H7 (cell line): ENCODE measurements around the gene CCDC127. TPM values are rescaled to one million over a fixed set of nuclear protein-coding genes. Genes with fewer than 3 reads are reported as not detected.

Experiments used
- DNase-seq: peaks from one replicate; pipeline ENCODE4 v3.0.0; 2012
- H3K27me3 ChIP-seq: 2 replicates; pipeline ENCODE4 v1.6.0; 2011; ENCODE audit warnings: mild to moderate bottlenecking, low read length; ENCODE audit not compliant: control insufficient read depth, insufficient read depth
- H3K36me3 ChIP-seq: replicated peaks from 2 replicates; pipeline ENCODE4 v1.5.1; 2011; ENCODE audit warnings: low read length; ENCODE audit not compliant: control insufficient read depth, insufficient read depth
- H3K4me3 ChIP-seq: 2 replicates; pipeline ENCODE4 v1.5.1; 2011; ENCODE audit warnings: low read depth, mild to moderate bottlenecking, control low read depth, low read length, moderate library complexity; ENCODE audit not compliant: insufficient read depth
- total RNA-seq: library from RNA; depleted of rRNA; stranded (reverse); fragments of >200 nt; shearing (Covaris generic); gene quantifications from 2 replicates; pipeline ENCODE4 v1.2.3, GENCODE V29; 2014

Gene CCDC127
- total RNA-seq, 1 experiment from 2014 or later = 3.3 TPM

GRCh38 chr5:191949-192690 lies 25.8 kb downstream of the CCDC127 start:
- H3K36me3 ChIP-seq = no peaks in the 10 kb centered on the region
- no peak overlapping the region for H3K4me3 ChIP-seq
- H3K27me3 ChIP-seq = no peaks in the 10 kb centered on the region
- DNase-seq = no peak

DNA sequence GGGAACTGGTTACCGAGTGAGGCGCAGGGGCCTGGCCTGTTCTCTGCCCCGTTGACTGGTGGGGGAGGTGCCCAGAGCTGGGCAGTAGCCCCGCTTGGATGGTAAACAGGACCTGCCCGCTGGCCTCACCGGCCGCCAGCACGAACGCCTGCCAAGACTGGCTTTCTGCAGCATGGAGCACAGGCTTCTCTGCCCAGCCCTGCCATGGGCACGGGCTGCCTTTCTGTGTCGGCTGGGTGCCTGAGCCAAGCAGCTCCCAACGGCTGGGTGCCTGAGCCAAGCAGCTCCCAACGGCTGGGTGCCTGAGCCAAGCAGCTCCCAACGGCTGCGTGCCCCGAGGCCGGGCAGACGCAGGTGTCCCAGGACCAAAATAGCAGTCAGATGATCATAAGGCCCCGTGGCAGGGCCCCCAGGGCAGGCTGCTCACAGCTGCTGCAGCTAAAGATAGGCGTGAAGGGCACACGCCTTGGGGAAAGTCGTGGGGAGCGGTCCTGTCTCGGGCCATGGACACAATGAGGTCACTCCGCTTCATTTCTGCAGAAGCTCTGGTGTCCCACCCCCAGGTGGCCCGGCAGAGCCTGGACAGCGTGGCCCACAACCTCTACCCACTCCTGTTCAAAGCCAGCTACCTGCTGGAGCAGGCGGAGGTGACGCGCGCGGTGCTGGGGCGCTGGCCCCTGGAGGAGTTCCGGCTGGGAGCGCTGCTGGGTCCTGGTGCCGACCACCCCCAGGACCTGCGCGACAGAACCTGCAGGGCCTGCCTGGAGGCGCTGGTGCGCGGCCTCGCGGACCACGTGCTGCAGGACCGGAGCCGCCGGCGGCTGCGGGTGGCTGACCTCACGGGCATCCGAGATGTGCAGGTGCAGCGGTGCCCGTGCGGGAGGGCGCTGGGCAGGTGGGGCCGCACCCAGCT lies 26.7 kb downstream of the CCDC127 start, which contains the start of gene LRRC14B:
Gene LRRC14B, plus strand, starts transcription at position 460 of the 913 bp plus-strand sequence. Its CDS starts 44 bp downstream, at position 504.
- no peaks in the 10 kb centered on the region for H3K36me3 ChIP-seq
- no peak within 1 kb of the TSS for H3K4me3 ChIP-seq
- H3K27me3 ChIP-seq = no peaks in the 10 kb centered on the region
- DNase-seq = peak; percentile 69

DNA sequence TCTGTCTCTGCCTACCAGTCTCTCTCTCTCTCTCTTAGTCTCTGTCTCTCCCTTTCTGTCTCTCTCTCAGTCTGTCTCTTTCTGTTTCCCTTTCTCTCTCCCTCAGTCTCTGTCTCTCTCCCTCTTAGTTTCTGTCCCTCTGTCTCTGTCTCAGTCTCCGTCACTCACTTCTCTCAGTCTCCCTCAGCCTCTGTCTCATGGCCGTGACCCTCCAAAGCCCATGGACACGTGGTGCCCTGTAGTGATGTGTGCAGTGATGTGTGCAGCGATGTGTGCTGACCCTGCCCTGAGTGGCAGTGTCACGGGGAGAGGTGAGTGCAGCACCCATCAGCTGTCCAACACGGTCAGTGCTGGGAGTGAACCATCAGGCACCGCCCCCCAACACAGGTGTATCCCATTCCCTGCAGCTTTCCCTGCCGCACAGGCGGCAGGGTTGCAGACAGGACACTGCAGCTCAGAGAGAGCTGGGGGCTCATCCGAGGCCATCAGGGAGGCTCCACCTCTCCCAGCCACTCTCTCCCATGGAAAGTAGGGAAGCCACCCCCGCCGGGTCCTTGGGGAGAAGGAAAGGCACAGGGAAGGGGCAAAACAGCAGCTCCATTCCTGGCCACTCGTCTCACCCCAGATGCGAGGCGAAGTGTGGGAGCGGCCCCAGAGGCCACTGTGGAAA lies 27.5 kb downstream of the CCDC127 start:
- no peak overlapping the region for H3K4me3 ChIP-seq
- H3K27me3 ChIP-seq = no peaks in the 10 kb centered on the region
- no peaks in the 10 kb centered on the region for H3K36me3 ChIP-seq
- DNase-seq = peak; percentile 62

DNA sequence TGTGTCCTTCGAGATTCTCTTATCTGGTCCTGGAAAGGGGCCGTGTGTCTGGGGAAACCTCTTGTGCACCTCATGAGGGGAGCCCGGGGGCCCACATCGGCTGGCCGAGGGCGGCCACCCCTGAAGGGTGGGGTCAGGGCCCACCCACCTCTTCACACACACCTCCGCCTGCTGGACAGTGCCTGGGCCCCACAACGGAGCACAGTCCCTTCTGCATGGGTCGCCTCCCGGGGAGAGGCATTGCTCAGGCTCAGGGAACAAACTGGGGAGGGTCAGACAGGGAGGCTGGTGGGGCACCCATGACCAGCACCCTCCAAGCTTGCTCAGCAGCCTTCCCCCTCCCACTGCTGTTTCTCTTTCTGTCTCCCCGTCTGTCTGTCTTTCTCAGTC lies 28.0 kb downstream of the CCDC127 start:
- no peaks in the 10 kb centered on the region for H3K27me3 ChIP-seq
- DNase-seq = peak; percentile 63
- H3K36me3 ChIP-seq = no peaks in the 10 kb centered on the region
- H3K4me3 ChIP-seq = no peak overlapping the region

DNA sequence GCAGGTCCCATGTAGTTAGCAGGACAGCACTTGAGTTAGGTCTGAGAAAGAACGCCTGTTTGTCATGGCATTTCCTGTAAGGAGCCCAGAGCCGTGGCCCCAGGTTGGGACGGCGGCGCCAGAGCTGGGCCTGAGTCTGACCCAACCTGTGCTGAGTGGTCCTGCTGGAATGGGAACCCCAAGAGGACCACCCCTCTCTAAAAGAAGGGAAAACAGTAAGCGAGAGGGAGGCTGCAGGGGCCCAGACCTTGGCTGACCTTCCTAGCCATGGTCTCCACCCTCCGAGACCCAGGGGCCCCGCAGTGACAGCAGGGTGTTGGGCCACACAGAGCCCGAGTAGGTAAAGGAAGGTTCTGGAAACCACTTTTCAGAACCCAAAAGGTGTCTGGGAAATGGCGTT lies 28.5 kb downstream of the CCDC127 start:
- Histone ChIP-seq H3K27me3 (no peaks in the 10 kb centered on the region), H3K36me3 (no peaks in the 10 kb centered on the region), H3K4me3 (no peak overlapping the region)
- DNase-seq = no peak

DNA sequence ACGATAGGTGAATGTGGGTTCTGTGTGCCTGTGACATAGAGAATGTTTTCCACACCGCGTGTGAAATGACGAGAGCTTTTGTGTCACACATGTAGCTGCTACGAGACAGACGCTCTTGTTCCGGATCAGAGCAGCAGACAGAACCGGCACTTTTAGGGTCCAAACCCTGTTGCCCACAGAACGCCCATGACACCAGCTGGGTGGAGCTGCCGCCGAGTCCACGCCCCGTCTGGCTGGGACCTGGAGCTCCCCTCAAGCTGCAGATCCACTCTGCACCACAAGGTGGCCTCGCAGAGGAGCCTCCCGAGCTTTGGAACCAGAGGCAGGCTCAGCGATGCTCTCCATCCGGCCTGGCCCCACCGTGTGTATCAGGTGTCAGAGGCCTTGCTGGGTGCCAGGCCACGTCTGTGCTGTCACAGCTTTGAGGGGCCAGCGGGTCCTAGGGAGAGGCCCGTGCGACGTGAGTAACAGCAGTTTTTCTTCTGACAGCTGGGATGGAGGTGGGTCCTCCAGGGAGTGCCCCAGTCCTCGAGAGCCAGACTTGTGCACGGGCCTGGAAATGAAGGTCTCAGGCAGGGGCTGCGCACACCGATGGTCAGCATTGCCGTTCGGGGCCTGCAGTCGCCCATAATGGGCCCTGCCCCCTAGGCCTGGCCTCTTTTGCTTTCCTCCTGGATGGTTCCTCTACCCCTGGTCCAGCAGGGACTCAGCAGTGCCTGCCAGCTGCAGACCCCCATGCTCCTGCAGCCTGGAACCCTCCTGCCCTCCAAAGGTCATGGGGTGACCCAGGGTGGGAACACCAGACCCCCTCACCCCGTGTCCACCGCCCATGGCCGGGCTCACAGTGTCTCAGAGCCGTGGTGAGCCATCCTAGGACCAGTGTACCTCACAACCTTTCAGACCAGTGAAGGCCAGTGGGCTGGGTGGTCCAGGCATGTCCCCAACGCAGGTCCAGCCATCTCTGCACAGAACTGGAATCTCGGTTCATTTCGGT lies 29.2 kb downstream of the CCDC127 start:
- no peak overlapping the region for H3K4me3 ChIP-seq
- DNase-seq = peak; percentile 98

DNA sequence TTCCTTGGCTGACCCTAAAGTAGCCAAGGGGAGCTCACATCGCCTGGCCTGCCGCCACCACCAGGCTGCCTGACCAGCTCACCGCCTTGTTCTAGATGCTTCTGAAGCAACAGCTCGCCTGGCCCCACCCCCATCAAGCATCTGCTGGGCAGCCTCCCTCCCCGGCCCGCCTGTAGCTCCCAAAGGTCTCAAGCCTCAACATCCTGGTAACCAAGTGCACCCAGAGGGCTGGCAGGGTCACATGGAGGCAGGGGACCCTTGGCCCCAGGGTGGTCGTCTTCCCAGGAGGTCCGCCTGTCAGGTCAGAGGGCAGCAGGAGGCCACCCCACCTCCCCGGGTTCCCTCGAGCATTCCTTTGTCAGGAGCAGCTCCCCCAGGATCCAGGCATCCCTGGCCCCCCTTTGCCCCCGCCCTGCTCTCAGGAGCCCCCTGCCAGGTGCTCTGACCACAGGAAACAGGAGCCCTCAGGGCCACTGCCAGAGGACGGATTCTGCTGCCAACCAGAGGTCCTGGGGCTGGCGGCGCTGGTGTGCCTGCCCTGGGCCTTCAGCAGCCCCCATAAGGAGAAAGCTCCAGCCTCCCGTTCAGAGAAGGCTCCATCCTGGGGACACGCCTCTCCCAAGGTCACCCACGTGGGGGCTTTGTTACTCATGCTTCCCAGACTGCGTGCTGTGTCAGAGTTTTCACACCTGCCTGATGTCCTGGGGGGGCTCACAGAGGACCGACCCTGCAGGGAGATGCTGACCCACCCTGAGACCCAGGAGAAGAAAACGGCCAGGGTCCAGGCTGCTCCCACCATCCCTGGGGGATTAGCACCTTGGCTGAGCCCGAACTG lies 30.1 kb downstream of the CCDC127 start:
- peak; percentile 68 for DNase-seq
- no peak overlapping the region for H3K4me3 ChIP-seq
- no peaks in the 10 kb centered on the region for H3K27me3 ChIP-seq
- H3K36me3 ChIP-seq = no peaks in the 10 kb centered on the region

More for the DNA sequence above, 29.2 kb downstream of the CCDC127 start:
- H3K36me3 ChIP-seq = no peaks in the 10 kb centered on the region
- no peaks in the 10 kb centered on the region for H3K27me3 ChIP-seq

GRCh38 chr5:187042-187431 lies 30.9 kb downstream of the CCDC127 start:
- Histone ChIP-seq H3K36me3 (0 out of 2 replicates have a peak, but pooled peaks cover 2% of the 10 kb centered on the region), H3K27me3 (no peaks in the 10 kb centered on the region), H3K4me3 (no peak overlapping the region)
- no peak for DNase-seq

GRCh38 chr5:186091-187041 lies 31.6 kb downstream of the CCDC127 start:
- H3K27me3 ChIP-seq = no peaks in the 10 kb centered on the region
- peaks cover 4% of the 10 kb centered on the region for H3K36me3 ChIP-seq
- DNase-seq = no peak
- H3K4me3 ChIP-seq = no peak overlapping the region

- no peak for DNase-seq
- Histone ChIP-seq H3K27me3 (no peaks in the 10 kb centered on the region), H3K36me3 (peaks cover 6% of the 10 kb centered on the region)
Observed at GRCh38 chr5:185095-186070, 32.6 kb downstream of the CCDC127 start.

GRCh38 chr5:184471-184870 lies 33.5 kb downstream of the CCDC127 start:
- DNase-seq = no peak
- H3K4me3 ChIP-seq = no peak overlapping the region
- H3K27me3 ChIP-seq = no peaks in the 10 kb centered on the region
- H3K36me3 ChIP-seq = peaks cover 6% of the 10 kb centered on the region

More at GRCh38 chr5:185095-186070, 32.6 kb downstream of the CCDC127 start:
- no peak overlapping the region for H3K4me3 ChIP-seq
